GM10248 (cell line): ENCODE results near the gene LRCOL1.

ENCODE experiments used
- CTCF ChIA-PET: fragments of 300-600 bp; sonication (Branson Sonifier 250); formaldehyde crosslinking; extraction: SDS; loops from one replicate; lab custom pipeline; 2021; ENCODE audit warnings: antibody characterized with exemption; lab: Yijun Ruan, JAX
- POLR2A ChIA-PET: fragments of 350-650 bp; sonication (Branson Sonifier 250); formaldehyde crosslinking; extraction: SDS; loops from one replicate; lab custom pipeline; 2020; ENCODE audit warnings: antibody characterized with exemption; lab: Yijun Ruan, JAX
- DNase-seq: peaks from one replicate; pipeline ENCODE4 v3.0.0; 2012; ENCODE audit errors: extremely low spot score
- CTCF ChIP-seq: IDR thresholded peaks from 2 replicates; pipeline ENCODE4 v1.5.1; 2012; ENCODE audit warnings: mild to moderate bottlenecking, low read depth; ENCODE audit errors: extremely low read depth, missing control alignments, control extremely low read depth

The LRCOL1 gene

GRCh38 chr12:132614861-132615578 lies 4.6 kb upstream of the LRCOL1 start:
- POLR2A ChIA-PET: no interaction called here
- peak; percentile 85 for DNase-seq
- peak; percentile 82 for TF ChIP-seq CTCF
- CTCF ChIA-PET: interaction anchor here (0.6 to 3.4 kb wide), 20 partner anchors 9 to 685 kb away, joined by 3 to 38 read pairs (median 4); no protein-coding TSS in a partner anchor

GRCh38 chr12:132614029-132614428 lies 3.6 kb upstream of the LRCOL1 start:
- no peak for TF ChIP-seq CTCF
- DNase-seq: no peak
- POLR2A ChIA-PET: no interaction called here
- CTCF ChIA-PET: interaction anchor here (1.0 to 3.4 kb wide), 9 partner anchors 9 to 684 kb away, joined by 3 to 38 read pairs (median 6); no protein-coding TSS in a partner anchor

GRCh38 chr12:132611620-132612019 lies 1.2 kb upstream of the LRCOL1 start:
- no peak for DNase-seq
- no peak for TF ChIP-seq CTCF
- CTCF ChIA-PET: interaction anchor here (1.5 kb wide), 1 partner anchor 12 kb away, joined by 3 read pairs; no protein-coding TSS in a partner anchor
- POLR2A ChIA-PET: no interaction called here

GRCh38 chr12:132610866-132611602 lies 652 bp upstream of the LRCOL1 start:
- no peak for DNase-seq
- POLR2A ChIA-PET: no interaction called here
- CTCF ChIA-PET: interaction anchor here (1.1 to 1.8 kb wide), 4 partner anchors 11 to 457 kb away, joined by 3 to 7 read pairs (median 4); no protein-coding TSS in a partner anchor
- no peak for TF ChIP-seq CTCF

GRCh38 chr12:132608231-132609171 lies 1.9 kb downstream of the LRCOL1 start:
- ChIA-PET POLR2A (no interaction called here), CTCF (no interaction called here)
- no peak for TF ChIP-seq CTCF
- no peak for DNase-seq

GRCh38 chr12:132606927-132607326 lies 3.5 kb downstream of the LRCOL1 start:
- TF ChIP-seq CTCF: no peak
- CTCF ChIA-PET: no interaction called here
- DNase-seq: no peak
- POLR2A ChIA-PET: no interaction called here
